GM19043 (cell line): ENCODE data around the gene SIGLEC1.

Experiments used
- ATAC-seq: cut with Tn5 transposase; IDR thresholded peaks from one replicate; pipeline ENCODE4 v1.9.1; 2021; ENCODE audit warnings: low read depth; ENCODE audit not compliant: unreplicated experiment

Gene SIGLEC1

DNA sequence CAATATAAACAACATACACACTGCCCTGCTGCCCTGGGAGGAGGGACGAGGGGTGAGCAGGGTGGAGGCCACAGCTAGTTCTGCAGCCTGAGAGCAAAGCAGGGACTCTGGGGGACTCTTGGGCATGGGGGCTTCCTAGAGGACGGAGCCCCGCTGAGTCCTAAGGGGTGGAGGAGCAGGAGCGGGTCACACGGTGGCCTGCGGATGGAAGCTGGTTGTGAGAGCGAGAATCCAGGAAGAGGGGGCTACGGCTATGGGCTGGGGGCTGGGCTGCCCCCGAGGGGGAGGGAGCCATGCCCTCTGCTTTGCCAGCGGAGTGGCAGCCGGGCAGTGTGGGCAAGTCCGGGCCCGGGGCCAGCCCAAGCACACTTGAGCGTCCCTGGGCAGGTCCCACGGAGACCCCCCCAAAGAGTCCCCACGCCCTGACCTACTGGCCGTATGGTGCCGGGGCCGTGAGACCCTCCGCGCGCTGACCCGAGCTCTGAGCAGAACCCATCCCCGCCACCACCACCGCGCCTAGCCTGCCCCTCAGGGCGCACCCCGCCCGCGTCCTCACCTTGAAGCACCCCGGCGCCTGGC is 31.0 kb downstream of the SIGLEC1 start:
- ATAC-seq, result no peak

DNA sequence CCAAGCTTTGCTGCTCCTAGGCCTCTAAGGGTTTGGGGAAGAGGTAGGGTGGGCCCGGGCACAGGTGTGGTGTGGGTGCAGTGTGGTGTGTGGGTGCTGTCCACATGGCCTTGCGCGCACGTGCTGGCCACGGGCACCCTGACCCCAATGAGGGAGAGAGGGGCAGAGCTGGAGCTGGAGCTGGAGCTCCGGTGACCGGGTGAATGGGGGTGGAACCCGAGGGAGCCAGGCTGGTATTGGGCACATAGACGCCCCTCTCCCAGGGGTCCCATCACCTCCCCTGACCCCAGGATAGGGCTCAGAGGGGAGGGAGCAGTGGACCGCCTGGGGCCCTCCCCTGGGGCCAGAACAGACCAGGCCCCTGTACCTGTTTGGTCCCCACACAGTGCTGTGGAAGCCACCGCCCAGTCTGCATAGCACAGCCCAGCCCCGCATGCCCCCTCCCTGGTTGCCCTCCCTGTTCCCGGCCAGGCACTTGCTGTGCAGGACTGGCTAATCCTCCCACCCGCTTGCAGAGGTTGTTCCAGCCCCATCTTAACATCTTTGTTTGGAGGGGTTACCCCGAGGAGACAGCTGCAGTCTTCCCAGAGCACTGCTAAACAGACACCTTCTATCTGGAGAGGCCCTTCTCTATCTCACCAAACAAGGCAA is 31.6 kb downstream of the SIGLEC1 start:
- no peak for ATAC-seq

DNA sequence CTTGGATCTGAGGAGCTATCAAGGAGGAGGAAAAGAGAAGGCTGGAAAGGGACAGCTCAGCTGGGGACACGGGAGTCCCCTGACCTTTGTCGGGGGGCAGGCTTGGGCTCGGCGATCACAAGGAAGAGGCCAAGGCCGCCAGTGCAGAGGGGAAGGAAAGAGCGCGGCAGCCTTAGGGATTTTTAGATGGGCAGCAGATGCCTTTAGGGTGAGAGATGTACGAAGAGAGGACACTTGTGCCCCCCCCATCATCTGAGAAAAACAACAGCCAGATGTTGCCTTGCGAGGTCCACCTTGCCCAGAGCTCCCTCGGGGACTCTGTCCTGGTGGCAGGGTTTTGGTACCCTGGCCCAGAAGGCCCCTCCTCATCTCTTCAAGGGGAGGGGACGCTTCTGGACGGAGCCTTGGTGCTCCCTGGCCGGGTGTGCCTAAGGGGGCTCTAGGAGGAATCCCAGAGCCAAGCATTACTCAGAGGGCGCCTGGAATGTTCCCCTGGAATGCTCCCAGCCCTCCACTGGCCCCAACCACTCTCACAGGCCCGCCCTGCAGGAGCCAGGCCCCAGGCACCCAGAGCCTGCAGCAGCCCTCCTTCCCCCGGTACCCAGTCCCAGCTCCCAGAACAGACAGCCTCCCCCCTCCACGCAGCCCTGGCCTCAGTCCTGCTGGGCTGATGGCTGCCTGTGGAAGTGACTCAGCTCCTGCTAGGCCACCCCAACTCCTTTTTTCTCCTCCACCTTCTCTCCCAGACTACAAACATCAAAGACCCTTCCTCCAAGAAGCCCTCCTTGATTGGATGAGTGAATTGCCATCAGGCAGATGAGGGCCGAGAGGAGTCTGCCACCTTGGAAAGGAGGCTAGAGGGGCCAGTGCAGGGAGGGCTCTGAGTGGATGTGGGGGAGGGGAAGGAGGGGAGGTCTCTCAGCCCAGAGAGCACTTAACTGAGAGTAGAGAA is 32.4 kb downstream of the SIGLEC1 start:
- ATAC-seq, result no peak

DNA sequence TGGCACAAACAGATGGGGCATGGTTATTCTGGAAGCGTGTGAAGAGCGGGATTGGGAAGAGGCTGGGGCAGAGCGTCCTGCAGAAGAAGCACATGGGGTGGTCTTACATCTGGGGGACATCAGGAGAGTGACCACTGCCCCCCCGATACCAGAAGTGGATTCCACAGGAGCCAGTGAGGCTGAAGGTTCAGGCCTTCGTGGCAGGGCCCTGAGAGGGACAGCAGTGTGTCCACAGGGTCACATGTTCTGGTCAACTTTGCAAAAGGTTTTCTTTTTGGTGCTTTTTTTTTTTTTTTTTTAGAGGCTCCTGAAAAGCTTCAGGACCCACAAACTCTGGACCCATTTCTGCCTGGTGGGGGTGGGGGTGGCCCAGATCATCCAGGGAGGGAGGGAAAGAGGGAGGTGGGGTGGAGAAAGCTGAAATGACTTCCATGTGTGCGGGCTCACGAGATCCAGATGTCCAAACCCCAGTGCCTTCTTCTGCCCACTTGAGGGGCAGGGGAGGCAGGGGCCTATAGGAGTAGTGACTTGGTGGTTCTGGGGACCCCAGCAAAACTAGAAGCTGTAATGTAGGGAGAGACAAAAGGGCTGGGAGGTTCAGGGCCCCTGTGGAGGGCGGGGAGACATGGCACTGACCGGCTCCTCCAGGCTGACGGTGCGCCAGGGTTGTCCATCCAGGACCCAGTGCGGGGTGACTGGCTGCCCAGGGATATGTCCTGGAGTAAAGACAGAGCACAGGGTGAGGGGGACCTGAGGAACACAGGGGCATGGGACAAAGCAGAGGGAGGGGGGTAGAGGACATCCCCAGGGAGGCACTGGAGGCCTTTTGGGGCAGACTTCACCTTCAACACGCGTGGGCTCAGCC is 33.3 kb downstream of the SIGLEC1 start:
- ATAC-seq, result no peak

DNA sequence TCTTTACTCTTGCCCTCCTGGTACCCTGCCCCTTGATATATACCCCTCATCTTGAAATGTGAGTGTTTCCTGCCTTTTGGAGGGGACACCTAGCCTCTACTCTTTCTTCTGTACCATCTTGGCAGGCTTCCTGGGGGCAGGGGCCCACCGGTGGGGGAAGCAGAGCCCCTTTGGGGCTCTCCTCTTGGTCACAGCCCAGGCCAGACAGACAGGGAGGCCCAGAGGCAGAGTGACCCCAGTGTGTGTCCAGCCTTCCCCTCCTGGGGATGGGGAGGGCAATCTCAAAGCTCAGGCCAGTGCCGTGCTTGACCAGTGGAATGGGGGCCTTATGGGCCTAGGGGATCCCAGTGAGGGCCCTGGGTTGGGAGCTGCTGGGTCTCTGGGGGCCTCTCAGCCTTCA is 34.2 kb downstream of the SIGLEC1 start:
- no peak for ATAC-seq

DNA sequence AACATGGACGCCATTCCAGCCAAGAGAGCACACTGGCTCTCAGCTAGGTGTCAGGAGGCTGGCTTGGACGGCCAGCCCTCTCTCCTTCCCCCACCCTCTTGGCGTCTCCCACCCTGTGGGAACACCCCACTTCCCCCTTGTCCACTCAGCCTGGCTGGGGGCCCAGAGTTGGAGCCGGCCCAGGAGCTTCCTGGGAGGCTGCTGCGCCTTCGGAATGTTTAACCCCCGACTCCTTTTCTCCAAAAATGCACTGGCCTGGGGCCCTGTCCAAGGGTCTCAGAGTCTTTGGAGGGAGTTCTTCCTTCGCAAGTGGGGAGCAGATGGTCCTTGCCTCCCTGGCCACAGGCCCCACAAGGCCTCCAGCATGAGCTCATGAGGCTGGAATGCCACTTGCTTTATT is 34.7 kb downstream of the SIGLEC1 start:
- no peak for ATAC-seq

DNA sequence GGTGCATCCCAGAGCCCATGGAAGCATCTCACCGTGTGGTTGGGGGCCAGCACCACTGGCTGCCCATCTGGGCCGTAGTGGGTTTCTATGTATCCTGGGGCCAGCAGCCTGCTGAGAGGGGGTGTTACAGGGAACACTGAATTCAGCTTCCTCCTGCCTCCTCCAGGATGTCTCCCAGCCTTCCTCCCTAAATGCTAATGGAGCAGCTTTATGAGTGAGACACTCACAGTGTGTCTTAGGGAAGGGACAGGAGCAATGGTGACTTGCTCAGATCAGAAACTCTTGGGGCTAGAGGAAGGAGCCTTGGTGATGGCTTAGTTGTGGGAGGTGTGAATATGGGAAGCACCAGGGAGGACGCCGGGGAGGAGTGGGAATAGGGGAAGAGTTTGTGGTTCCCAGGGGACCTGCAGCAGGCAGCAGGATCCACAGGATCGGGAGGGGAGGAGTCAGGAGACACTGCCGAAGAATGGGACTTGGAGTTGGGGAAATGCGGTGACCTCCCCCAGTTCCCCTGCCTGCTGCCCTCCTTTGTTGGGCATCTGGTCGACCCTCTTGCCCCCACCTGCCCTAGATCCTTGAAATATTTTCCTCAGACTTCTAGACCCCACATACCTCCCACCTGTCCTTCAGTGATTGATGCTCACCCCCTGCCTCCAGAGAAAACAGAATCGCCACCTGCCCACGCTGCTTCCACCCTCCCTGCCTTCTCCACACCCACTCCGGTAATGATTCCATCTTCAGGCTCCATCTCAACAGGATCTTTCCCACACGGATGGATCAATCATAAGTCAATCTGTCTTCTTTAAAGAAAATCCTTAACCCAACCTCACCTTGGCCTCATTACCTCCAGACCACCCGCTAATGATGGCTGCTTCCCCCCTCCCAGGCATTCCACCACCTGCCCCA is 37.2 kb downstream of the SIGLEC1 start:
- ATAC-seq, result no peak

DNA sequence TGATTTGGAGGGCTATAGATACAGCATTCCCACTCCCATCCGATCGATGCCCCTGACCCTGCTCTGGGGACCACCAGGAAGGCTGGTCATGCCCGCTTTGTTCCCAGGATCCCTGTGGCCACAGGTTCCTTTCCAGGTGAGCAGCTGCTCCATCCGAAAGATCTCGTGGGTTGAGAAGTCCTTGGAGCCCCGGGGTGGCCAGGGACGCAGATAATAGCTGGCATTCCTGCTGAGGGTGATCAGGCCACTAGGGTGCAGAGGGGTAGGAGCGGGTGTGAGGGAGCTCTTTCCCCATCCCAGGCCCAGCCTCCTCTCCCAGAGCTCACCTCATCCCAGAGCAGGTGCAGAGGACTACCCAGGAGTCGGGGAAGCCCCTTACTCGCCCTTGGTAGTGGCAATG is 38.0 kb downstream of the SIGLEC1 start:
- no peak for ATAC-seq

DNA sequence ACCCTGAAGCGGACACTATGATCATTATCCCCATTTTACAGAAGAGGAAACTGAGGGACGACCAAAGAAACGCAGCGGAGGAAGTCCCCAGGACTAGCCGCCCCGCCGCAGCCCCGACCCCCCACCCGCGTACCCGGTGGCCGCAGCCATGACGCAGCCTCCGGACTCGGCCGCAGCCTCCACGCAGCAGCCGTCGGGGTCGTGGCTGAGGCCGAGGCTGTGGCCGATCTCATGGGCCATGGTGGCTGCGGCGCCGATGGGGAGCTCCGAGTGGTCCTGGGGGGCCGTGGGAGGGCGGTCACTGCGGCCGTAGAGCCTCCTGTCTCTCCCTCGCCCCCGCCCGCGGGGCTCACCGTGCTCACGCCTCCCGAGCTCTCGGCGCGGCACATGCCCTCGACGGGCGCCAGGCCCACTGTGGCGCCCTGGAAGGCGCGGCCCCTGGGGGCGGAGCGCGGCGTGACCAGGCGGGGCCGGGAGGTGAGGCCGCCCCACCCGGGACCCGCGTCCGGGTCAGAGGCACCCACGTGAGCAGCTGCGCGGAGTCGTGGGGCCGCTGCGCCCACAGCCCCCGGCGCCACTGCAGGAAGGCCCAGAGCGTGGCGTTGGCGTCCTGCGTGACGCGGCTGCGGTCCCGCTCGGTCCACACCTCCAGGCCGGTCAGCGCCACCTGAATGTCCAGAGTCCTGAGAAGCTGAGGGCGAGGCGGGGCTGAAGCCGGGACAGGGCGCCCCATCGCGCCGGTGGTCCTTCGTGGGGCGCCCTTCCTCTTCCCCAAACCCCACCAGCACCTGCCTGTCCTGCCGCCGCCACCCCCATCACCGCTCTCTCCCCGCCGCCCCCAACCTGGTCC is 39.0 kb downstream of the SIGLEC1 start:
- no peak for ATAC-seq

DNA sequence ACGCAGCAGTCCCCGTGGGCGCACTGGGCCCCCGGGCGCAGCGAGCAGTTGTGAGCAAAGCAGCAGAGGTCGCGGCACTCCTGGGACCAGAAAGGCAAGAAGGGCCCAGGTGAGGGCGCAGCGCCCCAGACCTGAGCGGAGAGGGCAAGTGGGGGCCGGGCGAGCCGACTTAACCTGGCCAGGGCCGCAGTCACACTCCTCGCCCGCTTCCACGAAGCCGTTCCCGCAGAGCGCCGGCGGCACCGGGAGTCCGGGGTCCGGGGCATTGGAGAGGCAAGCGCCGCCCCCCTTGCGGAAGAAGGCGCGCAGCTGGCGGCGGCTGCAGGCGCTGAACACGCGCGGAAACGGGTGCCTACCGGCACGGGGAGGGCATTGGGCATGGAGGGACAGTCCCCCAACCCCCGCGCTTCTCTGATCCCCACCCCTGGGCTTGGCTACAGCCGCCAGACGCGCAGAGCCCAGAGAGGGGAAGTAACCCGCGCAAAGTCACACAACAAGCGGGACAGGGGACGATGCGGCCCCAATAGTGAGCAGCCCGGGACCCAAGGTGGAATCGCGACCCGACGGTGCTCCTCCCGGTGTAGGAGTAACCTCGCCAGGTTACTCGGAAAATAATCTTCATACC is 39.7 kb downstream of the SIGLEC1 start:
- ATAC-seq, result no peak

DNA sequence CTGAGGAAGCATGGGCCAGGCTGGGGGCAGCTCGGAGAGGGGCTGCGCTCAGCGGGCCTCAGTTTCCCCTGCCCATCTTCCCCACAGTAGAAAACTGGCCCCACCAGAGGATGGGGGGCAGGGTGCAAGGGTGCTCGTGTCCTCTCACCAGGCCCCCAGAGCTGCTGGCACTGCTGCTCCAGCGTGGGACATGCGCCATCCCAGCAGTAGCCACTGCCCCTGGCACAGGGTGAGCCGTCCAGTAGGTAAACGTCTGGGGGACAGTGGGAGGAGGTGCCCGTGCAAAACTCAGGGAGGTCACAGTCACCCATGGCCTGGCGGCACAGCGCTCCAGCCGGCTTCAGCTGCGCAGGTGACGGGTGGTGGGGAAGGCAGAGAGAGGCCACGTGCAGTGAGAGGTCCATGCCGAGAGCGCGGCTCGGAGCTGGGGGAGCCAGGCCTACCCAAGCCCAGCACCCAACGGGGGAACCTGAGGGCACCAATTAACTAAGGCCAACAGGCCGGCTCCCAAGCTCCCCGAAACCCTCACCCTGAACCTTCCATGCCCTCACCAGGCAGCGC is 40.3 kb downstream of the SIGLEC1 start:
- no peak for ATAC-seq

DNA sequence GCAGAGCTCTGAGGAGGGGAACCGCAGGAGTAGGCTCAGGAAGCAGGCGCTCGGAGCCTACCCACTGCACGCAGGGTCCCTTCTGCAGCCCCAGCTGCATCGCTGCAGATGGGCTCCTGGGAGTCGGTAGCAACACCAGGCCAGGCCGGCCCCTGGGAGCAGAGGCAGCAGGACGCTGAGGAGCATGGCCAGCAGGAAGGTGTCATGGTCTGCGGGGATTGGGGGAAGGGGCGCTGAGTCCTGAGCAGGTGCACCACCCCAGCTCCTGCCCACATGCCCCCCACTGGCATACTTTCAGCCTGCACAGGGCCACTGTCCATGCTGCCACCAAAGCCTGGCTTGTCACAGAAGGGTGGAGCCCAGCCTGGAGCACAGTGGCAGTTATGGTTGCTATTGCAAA is 41.5 kb downstream of the SIGLEC1 start:
- ATAC-seq, result no peak

DNA sequence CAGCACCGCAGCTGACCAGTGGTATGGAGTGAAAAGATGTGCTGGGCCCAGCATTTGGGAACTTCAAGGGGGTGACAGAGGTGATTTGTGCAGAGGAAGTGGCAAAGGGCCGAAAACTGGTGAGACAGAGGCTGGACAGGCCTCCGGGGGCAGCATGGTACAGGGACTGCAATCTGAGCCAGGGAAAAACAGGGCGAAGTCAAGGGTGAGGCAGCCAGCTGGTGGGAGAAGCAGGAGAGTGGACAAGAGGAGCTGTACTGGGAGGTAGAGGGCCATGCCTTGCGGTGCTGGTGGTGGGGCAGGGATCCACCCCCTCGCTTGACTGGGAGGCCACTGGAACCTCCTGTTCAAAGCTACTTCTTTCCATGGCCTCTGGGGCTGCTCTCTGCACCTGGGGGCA is 41.9 kb downstream of the SIGLEC1 start:
- no peak for ATAC-seq

DNA sequence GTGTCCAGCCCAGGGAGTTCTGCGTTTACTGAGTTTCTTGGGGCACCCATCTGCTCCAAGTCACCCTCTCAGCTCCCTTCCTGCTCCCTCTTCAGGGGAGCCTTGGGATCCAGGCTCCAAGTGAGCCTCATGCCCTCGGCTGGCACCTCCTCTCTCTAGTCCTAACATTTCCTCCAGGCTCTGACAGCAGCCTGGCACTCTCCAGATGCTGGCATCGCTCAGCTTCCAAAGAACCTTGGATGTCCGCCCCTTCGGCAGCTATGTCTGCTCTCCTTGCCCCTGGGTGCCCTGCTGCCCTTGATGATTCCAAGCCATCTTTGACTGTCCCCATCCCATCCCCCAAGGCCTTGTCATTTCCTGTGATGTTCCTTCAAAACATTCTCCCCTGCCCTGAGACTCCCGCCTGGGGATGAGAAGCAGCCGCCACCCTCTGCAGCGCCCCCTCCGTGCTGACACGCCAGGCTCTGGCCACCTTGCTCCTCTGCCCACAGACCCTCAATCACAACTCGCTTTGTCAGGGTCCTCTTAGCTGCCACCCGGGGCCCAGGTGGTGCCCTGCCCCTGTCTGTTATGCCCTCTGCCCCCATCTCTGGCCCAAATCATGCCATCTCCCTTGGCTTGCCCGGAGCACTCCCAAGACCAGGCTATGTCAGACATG is 42.6 kb downstream of the SIGLEC1 start:
- ATAC-seq, result no peak

DNA sequence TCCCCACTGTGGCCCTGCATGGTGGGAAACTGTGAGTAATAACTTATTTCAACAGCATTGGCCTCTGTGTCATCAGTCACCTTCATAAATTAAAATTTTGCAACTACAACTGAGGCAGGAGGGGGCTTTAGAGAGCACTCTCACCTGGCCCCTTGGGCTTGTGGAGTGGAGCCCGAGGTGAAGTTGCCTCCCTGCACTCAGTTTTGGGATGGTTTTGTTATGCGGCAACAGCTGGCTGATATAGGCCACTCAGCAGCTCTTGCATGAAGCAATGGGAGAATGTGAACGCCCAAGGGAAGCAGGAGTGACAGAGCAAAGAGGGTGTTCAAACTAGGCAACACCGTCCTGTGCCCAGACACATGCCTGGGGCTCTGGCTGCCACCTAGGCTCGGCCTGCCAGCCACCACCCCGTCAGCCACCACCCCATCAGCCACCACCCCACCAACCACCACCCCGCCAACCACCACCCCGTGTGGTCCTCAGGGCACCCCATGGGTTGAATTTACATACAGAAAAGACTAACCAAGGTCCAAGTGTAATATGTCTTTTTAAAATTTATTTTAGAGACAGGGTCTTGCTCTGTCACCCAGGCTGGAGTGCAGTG is 44.9 kb downstream of the SIGLEC1 start:
- ATAC-seq, result no peak

DNA sequence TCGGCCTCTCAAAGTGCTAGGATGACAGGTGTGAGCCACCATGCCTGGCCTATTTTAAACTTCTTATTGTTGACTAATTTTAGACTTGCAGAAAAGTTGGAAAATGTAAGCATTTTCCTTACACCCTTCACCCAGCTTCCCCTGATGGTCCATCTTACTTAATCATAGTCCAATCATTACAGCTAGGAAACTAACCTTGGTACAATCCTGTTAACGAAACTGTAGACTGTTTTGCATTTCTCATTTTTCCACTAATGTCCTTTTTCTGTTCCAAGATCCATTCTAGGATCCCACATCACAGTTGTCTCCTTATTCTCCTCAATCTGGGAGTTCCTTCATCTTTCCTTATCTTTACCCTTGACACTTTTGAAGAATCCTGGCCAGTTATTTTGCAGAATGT is 48.5 kb downstream of the SIGLEC1 start:
- no peak for ATAC-seq

DNA sequence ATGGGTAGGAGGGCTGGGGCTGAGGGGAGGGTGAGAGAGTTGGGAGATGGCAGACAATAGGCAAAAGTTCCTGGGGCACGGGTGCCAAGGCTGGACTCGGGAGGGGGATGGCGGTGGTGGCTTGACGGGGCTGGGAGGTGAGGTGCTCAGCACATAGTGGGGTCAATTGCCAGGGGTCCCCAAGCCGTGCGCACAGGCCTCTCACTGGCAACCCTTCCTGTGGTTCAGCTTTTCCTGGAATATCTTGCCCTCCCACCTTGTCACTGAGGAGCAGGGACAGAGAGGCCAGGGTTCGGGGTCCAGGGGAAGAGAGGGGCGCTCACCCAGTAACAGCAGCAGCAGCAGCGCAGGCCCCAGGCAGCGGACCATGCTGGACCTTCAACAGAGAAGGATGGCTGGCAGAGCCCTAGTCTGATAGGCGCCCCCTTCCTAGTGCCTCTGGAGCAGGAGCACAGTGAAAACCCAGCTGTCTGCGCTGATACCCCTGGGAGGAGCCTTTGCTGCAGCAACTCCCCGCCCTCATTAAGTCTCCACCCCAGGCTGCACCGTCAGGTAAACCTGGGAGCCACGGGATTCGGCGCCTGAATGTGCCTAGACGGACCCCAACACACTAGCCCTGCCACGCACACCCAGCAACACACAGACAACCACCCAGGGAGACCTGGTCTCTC is 49.2 kb downstream of the SIGLEC1 start, which contains the start of gene GFRA4:
GFRA4 (minus strand) TSS at position 369 of the 671 bp plus-strand sequence; CDS start at position 369, 0 bp downstream.
- ATAC-seq, result no peak
